HG03066 (cell line): ENCODE results near the gene ORM1.

Experiments used
- ATAC-seq: cut with Tn5 transposase; IDR thresholded peaks from one replicate; pipeline ENCODE4 v1.9.1; 2021; ENCODE audit warnings: low read depth; ENCODE audit not compliant: unreplicated experiment

ORM1 gene

GRCh38 chr9:114375386-114376175 is 52.7 kb downstream of the ORM1 start:
- no peak for ATAC-seq
